Suprapubic skin (tissue), 4 donors: Measurements from ENCODE around the gene SLC12A8. TPM values are rescaled to one million over a fixed set of nuclear protein-coding genes. Genes with fewer than 3 reads are reported as not detected.

Source experiments
- DNase-seq, 2 donors: peaks; one replicate each; pipeline ENCODE4 v3.0.0-alpha.2; 2019; ENCODE audit warnings: low spot score in 2 of 2
- H3K27ac ChIP-seq: fragments of 200-600 bp; sonication (generic); one replicate; pipeline ENCODE4 v1.5.1; 2019
- H3K27me3 ChIP-seq: fragments of 200-600 bp; sonication (generic); one replicate; pipeline ENCODE4 v1.5.1; 2019
- H3K36me3 ChIP-seq: fragments of 200-600 bp; sonication (generic); one replicate; pipeline ENCODE4 v1.5.1; 2019
- H3K4me1 ChIP-seq: fragments of 200-600 bp; sonication (generic); one replicate; pipeline ENCODE4 v1.5.1; 2019
- H3K4me3 ChIP-seq: fragments of 200-600 bp; sonication (generic); one replicate; pipeline ENCODE4 v1.5.1; 2019; ENCODE audit warnings: mild to moderate bottlenecking
- H3K9me3 ChIP-seq: fragments of 200-600 bp; sonication (generic); one replicate; pipeline ENCODE4 v1.5.1; 2019
- EP300 ChIP-seq: sonication (generic); formaldehyde crosslinking; IDR thresholded peaks from one replicate; pipeline ENCODE4 v1.6.1; 2017; ENCODE audit warnings: antibody characterized with exemption
- POLR2A ChIP-seq, 2 donors: fragments of 450-650 bp; IDR thresholded peaks; one replicate each; pipeline ENCODE4 v1.6.1; 2017; ENCODE audit warnings: antibody characterized with exemption in 2 of 2, mild to moderate bottlenecking in 2 of 2, moderate library complexity in 2 of 2
- POLR2AphosphoS5 ChIP-seq, 3 donors: sonication (generic); formaldehyde crosslinking; IDR thresholded peaks; one replicate each; pipeline ENCODE4 v1.6.1; 2017; ENCODE audit warnings: antibody characterized with exemption in 3 of 3
- WGBS: methylation state at CpG from one replicate; pipeline ENCODE4 v1.1.5; 2018; 5-methylcytosine and 5-hydroxymethylcytosine counted together
- total RNA-seq, 4 donors: library from RNA; depleted of rRNA; stranded (reverse); fragments of >200 nt; gene quantifications; one replicate each; pipeline ENCODE4 v1.1.0, GENCODE V29; 2016
- TF ChIP-seq, protein P1 (sequence below), 2 donors: fragments of 200-600 bp in 1 of 2; fragments of 450-650 bp in 1 of 2; sonication (generic) in 1 of 2; IDR thresholded peaks; one replicate each; pipeline ENCODE4 v1.5.1; 2016 to 2019; ENCODE audit warnings: antibody characterized with exemption in 2 of 2, mild to moderate bottlenecking in 1 of 2, moderate library complexity in 1 of 2

The SLC12A8 gene
- total RNA-seq, 4 donors from 2014 or later = 2.5 to 5.8 (median 4.4) TPM

GRCh38 chr3:125188955-125189354, 23.6 kb downstream of the SLC12A8 start:
- Histone ChIP-seq H3K27me3 (no peaks in the 10 kb centered on the region), H3K4me3 (no peak overlapping the region), H3K27ac (no peak overlapping the region), H3K36me3 (no peaks in the 10 kb centered on the region), H3K9me3 (no peaks in the 10 kb centered on the region), H3K4me1 (peaks cover 5% of the 10 kb centered on the region)
- 98% methylated on average over 2 of the region's 2 CpGs for WGBS
- TF ChIP-seq POLR2AphosphoS5 (IDR thresholded peaks at IDR 0.05) (no peak), POLR2A (IDR thresholded peaks at IDR 0.05) (no peak), EP300 (no peak)
- TF ChIP-seq, protein P1, sequence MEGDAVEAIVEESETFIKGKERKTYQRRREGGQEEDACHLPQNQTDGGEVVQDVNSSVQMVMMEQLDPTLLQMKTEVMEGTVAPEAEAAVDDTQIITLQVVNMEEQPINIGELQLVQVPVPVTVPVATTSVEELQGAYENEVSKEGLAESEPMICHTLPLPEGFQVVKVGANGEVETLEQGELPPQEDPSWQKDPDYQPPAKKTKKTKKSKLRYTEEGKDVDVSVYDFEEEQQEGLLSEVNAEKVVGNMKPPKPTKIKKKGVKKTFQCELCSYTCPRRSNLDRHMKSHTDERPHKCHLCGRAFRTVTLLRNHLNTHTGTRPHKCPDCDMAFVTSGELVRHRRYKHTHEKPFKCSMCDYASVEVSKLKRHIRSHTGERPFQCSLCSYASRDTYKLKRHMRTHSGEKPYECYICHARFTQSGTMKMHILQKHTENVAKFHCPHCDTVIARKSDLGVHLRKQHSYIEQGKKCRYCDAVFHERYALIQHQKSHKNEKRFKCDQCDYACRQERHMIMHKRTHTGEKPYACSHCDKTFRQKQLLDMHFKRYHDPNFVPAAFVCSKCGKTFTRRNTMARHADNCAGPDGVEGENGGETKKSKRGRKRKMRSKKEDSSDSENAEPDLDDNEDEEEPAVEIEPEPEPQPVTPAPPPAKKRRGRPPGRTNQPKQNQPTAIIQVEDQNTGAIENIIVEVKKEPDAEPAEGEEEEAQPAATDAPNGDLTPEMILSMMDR (IDR thresholded peaks at IDR 0.05) = no peak
- no peak for DNase-seq

DNA sequence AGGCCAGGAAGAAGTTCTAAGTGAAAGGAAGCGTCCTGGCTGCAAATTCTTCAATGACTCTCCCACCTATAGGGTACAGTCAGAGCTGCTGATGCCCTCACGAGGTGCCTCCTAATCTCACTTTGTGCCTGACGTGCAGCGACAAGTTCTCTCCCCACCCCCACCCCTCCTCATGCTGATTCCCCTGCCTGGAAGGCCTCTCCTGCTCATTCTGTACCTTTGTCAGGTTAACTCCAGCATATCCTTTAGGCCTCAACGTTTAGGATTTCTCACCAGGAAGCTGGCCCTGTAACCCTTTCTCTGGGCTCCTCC, 25.0 kb downstream of the SLC12A8 start:
- 84% methylated on average over 5 of the region's 5 CpGs for WGBS
- H3K36me3 ChIP-seq = no peaks in the 10 kb centered on the region

DNA sequence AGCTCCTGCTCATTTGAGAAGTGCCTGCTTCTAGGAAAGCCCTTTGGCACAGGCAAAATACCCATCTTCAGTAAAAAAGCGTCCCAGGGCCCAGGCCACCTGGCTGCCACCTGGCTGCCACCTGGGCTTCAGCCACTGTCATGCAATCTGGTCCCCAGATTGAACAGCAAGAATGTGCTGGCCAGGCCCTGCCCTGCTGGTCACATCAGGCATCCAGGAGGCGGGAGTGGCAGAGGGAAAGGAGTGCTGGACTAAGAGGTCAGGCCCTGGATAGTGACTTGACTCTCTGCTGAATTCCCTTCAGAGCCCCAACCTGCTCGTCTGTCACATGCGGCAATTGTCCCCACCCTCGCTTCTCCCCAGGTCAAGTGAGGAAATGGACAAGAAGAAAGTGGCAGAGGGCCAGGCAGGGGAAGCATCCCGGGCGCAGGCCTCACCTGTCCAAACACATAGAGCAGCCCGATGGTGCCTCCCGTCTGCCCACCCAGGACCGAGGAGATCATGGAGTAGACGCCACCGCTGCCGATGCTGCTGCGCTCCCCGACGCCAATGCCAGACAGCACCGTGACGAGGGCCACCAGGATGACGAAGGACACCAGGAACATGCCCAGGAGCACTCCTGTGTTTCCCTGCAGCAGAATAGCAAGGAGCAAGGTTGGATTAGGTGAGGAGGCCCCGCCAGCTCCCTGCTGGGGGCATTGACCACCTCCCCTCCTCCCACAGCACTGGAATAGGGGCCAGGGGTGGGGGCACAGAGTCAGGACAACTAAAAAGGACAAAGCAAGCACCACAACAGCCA, 25.5 kb downstream of the SLC12A8 start:
- no peak overlapping the region for H3K27ac ChIP-seq
- no peak for DNase-seq

More for the DNA sequence above, 25.0 kb downstream of the SLC12A8 start:
- Histone ChIP-seq H3K4me3 (no peak overlapping the region), H3K27ac (no peak overlapping the region), H3K9me3 (no peaks in the 10 kb centered on the region), H3K27me3 (no peaks in the 10 kb centered on the region), H3K4me1 (peaks cover 4% of the 10 kb centered on the region)
- no peak for TF ChIP-seq EP300
- TF ChIP-seq POLR2A (IDR thresholded peaks at IDR 0.05) = no peak
- TF ChIP-seq, protein P1 (IDR thresholded peaks at IDR 0.05) = no peak
- no peak for TF ChIP-seq POLR2AphosphoS5 (IDR thresholded peaks at IDR 0.05)
- no peak for DNase-seq

DNA sequence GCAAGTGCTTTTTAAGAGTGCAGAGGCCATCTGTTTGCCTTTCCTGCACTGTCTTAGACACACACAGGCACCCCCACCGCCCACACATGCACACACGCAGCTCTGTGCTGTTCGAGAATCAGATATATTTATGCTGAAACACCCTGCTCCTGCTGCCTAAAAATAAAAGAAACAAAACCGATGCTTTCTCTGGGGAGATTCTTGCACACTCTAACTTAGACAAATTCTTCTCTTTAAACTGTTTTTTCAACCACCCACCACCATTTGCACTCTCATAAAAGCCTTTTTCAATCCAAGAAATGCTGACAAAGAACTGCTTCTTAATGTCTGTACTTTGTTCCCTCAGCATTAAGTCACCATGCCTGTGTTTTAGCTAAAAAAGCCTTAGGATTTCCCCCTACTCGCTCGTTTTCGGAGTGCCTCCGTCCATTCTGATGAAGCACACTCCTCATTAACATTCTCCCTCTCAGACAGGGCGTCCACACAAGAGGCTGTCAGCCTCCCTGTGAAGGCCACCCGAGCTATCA, 26.2 kb downstream of the SLC12A8 start:
- no peaks in the 10 kb centered on the region for H3K9me3 ChIP-seq
- H3K27ac ChIP-seq = no peak overlapping the region

More for the DNA sequence above, 25.5 kb downstream of the SLC12A8 start:
- no peak for TF ChIP-seq POLR2A (IDR thresholded peaks at IDR 0.05)
- TF ChIP-seq EP300 = no peak
- TF ChIP-seq, protein P1 (IDR thresholded peaks at IDR 0.05) = no peak
- no peak for TF ChIP-seq POLR2AphosphoS5 (IDR thresholded peaks at IDR 0.05)
- H3K4me3 ChIP-seq = no peak overlapping the region
- no peaks in the 10 kb centered on the region for H3K9me3 ChIP-seq
- H3K4me1 ChIP-seq = peaks cover 4% of the 10 kb centered on the region
- H3K36me3 ChIP-seq = no peaks in the 10 kb centered on the region
- 94% methylated on average over 16 of the region's 20 CpGs for WGBS
- no peaks in the 10 kb centered on the region for H3K27me3 ChIP-seq

DNA sequence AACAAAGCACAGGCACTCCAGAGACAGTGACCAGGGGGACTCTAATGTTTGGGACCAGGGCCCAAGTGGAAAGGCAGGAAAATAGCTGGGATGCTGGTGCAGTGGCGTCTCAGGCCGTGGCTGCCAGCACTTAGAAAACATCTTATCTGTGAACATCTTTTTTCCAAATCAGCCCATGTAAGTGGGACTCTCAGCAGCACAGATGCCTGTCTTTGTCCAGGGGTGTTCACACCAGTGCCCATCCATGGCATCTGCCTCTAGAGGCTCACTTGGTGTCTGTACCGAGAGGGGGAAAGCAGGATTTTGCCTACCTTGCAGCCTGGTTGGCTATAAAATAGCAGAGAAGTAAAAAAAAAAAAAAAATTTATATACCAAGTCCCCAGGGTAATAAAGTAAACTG, 26.7 kb downstream of the SLC12A8 start:
- no peaks in the 10 kb centered on the region for H3K36me3 ChIP-seq
- no peak overlapping the region for H3K27ac ChIP-seq
- TF ChIP-seq EP300 = no peak
- H3K27me3 ChIP-seq = no peaks in the 10 kb centered on the region
- WGBS = 76% methylated on average over 3 of the region's 3 CpGs
- no peak overlapping the region for H3K4me3 ChIP-seq
- H3K4me1 ChIP-seq = peaks cover 4% of the 10 kb centered on the region
- no peaks in the 10 kb centered on the region for H3K9me3 ChIP-seq
- DNase-seq = no peak

More for the DNA sequence above, 26.2 kb downstream of the SLC12A8 start:
- no peak for DNase-seq
- Histone ChIP-seq H3K4me1 (peaks cover 4% of the 10 kb centered on the region), H3K27me3 (no peaks in the 10 kb centered on the region), H3K36me3 (no peaks in the 10 kb centered on the region), H3K4me3 (no peak overlapping the region)
- 63% methylated on average over 10 of the region's 10 CpGs for WGBS
- TF ChIP-seq, protein P1 (IDR thresholded peaks at IDR 0.05) = no peak
- no peak for TF ChIP-seq POLR2A (IDR thresholded peaks at IDR 0.05)
- TF ChIP-seq POLR2AphosphoS5 (IDR thresholded peaks at IDR 0.05) = no peak
- TF ChIP-seq EP300 = no peak
